Endometrium (tissue), 2 donors: ENCODE measurements around the gene DNLZ.
"Not testable (repeated sequence)": the region's sequence is repeated elsewhere in the genome, so short reads cannot be mapped to it uniquely, and the experiment has no call there.

Experiments used
- FAIRE-seq: peaks from 2 replicates; lab custom pipeline; 2012; peaks lifted over from hg19 to GRCh38; lab: Jason Lieb, UNC
- donor health status: control.
- donor health status: control.

The DNLZ gene

GRCh38 chr9:136331030-136331429 is 32.5 kb downstream of the DNLZ start:
- no peak for FAIRE-seq

- no peak for FAIRE-seq
Observed at GRCh38 chr9:136330406-136330990, 33.0 kb downstream of the DNLZ start.

- no peak for FAIRE-seq
Observed at GRCh38 chr9:136329636-136330405, 33.7 kb downstream of the DNLZ start.

- FAIRE-seq = no peak
Observed at GRCh38 chr9:136329211-136329627, 34.3 kb downstream of the DNLZ start.

GRCh38 chr9:136328622-136329041 is 34.9 kb downstream of the DNLZ start:
- no peak for FAIRE-seq

- no peak for FAIRE-seq
Observed at GRCh38 chr9:136328011-136328621, 35.4 kb downstream of the DNLZ start.

GRCh38 chr9:136327304-136327974 is 36.1 kb downstream of the DNLZ start, which contains the start of gene GPSM1:
Gene GPSM1 (plus strand): TSS chr9:136327539. CDS start chr9:136327696, 157 bp downstream.
- no peak for FAIRE-seq

- FAIRE-seq = no peak
Observed at GRCh38 chr9:136326761-136327303, 36.7 kb downstream of the DNLZ start.

GRCh38 chr9:136326061-136326760 is 37.3 kb downstream of the DNLZ start:
- FAIRE-seq = peak; percentile 43

GRCh38 chr9:136325358-136325757 is 38.2 kb downstream of the DNLZ start:
- no peak for FAIRE-seq

- no peak for FAIRE-seq
Observed at GRCh38 chr9:136324501-136325300, 38.8 kb downstream of the DNLZ start.

- no peak for FAIRE-seq
Observed at GRCh38 chr9:136323371-136323789, 40.2 kb downstream of the DNLZ start.

GRCh38 chr9:136322756-136323330 is 40.7 kb downstream of the DNLZ start:
- FAIRE-seq = no peak

- FAIRE-seq = no peak
Observed at GRCh38 chr9:136321561-136321960, 42.0 kb downstream of the DNLZ start.

- not testable (repeated sequence) for FAIRE-seq
Observed at GRCh38 chr9:136320972-136321371, 42.6 kb downstream of the DNLZ start.

GRCh38 chr9:136319955-136320354 is 43.6 kb downstream of the DNLZ start:
- not testable (repeated sequence) for FAIRE-seq

- FAIRE-seq = not testable (repeated sequence)
Observed at GRCh38 chr9:136319244-136319643, 44.3 kb downstream of the DNLZ start.

- no peak for FAIRE-seq
Observed at GRCh38 chr9:136318776-136319241, 44.7 kb downstream of the DNLZ start.

GRCh38 chr9:136318111-136318775 is 45.3 kb downstream of the DNLZ start:
- FAIRE-seq = no peak

- no peak for FAIRE-seq
Observed at GRCh38 chr9:136317695-136318094, 45.8 kb downstream of the DNLZ start.
